Measurements from ENCODE around the gene KDM5B.

KDM5B gene

DNA sequence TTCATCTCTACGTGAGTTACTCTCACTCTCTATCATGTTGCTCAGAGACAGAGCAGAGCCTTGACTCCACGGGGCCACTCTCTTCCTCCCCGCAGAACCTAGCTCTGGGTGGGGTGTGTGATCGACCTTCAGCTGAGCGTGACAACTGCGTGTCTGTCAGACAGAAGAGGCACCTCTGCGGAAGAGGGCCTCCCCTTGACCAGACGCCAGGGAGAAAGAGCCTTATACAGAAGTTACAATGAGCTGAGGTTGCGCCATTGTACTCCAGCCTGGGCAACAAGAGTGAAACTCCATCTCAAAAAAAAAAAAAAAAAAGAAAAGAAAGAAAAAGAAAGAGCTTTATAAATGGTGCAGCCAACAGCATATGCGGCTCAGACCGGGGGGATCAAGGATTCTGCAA is 120.9 kb downstream of the KDM5B start:
- no peak overlapping the region for H3K27ac ChIP-seq
- TF ChIP-seq CTCF (conservative IDR thresholded peaks at IDR 0.05), result no peak

GRCh38 chr1:202685641-202686040 is 122.6 kb downstream of the KDM5B start:
- no peak for TF ChIP-seq CTCF (conservative IDR thresholded peaks at IDR 0.05)
- peak overlapping the region; percentile 27 for H3K27ac ChIP-seq

GRCh38 chr1:202684716-202685115 is 123.5 kb downstream of the KDM5B start:
- no peak for TF ChIP-seq CTCF (conservative IDR thresholded peaks at IDR 0.05)
- peak overlapping the region; percentile 27; the same call in 1 of the 2 replicates for H3K27ac ChIP-seq

DNA sequence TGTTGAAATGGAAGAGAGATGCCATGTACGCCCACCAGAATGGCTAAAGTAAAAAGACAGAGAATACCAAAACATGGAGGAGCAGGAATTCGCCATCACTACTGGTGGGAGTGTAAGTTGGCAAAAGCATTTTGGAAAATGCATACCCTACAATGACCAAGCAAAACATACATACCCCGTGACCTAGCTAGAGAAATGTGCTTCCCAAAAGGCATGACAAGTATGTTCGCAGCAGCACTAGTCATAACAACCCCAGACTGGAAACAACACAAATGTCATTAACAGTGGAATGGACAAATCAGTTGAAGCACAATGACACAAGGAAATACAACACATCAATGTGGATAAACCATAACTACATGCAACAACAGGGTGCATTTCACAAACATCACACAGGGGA is 125.2 kb downstream of the KDM5B start:
- no peak for TF ChIP-seq CTCF (conservative IDR thresholded peaks at IDR 0.05)

DNA sequence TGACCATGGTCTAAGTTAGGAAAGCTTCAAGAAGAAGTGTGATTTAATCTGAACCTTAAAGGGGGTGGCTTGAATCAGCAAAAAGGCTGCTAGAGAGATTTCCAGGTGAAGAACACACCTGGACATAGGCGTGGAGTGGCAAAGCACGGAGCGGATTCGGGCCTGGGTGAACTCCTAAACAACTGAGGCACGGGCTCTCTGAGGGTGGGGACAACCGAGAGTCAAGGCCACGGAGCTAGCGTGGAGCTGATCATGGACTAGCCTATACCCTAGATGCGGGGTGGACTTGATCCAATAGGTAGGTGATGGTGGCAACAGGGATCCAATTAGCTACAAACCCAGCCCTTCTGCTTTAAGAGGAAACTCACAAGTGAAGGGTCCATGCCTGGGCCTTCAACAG is 125.7 kb downstream of the KDM5B start:
- no peak for TF ChIP-seq CTCF (conservative IDR thresholded peaks at IDR 0.05)
- no peak overlapping the region for H3K27ac ChIP-seq

More for the DNA sequence above, 125.2 kb downstream of the KDM5B start:
- no peak overlapping the region for H3K27ac ChIP-seq

- TF ChIP-seq CTCF (conservative IDR thresholded peaks at IDR 0.05), result no peak
- H3K27ac ChIP-seq, result no peak overlapping the region
These were observed 126.3 kb downstream of the KDM5B start for GRCh38 chr1:202681736-202682420.

DNA sequence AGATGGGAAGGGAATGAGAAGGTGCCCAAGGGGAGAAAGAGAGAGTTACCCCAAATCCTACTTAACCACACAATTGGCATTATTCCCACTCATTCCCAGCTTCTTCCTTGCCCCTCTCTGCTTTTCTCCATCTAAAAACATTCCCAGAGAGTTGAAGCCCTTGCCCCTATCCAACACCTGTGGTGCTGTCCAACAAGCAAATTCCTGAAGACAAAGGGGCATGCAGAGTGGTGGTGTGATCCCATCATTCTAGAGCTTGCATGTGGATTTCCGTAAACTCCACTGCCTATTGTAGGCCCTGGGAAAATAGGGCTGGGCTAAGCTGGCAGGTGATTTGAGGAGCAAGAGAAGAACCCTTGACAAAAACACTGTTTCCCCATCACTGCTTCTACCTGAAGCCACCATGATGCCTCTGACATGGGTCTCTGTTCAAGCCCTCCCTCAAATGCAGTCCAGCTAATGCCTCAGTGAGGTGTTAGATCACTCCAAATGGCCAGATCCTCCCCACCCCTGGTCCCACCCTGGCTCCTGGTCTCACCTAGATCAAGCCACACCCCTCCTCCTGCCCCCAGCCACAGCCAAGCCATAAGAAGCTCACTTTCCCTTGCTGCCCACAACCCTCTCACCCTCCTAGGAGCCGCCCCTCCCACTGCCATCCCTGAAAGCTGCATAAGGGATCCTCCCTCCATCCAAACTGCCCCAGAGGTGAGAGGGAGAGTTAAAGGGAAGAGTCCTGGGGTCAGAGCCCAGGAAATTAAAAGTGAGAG is 127.5 kb downstream of the KDM5B start:
- no peak overlapping the region for H3K27ac ChIP-seq
- no peak for TF ChIP-seq CTCF (conservative IDR thresholded peaks at IDR 0.05)

All from VCaP (cell line).